GM21576 (cell line): ENCODE results near the gene GKN2.
"Not testable (repeated sequence)": the region's sequence is repeated elsewhere in the genome, so short reads cannot be mapped to it uniquely, and the experiment has no call there.

ENCODE experiments used
- ATAC-seq: cut with Tn5 transposase; IDR thresholded peaks from one replicate; pipeline ENCODE4 v1.9.1; 2021; ENCODE audit warnings: mild to moderate bottlenecking, moderate library complexity; ENCODE audit not compliant: unreplicated experiment

GKN2 gene

DNA sequence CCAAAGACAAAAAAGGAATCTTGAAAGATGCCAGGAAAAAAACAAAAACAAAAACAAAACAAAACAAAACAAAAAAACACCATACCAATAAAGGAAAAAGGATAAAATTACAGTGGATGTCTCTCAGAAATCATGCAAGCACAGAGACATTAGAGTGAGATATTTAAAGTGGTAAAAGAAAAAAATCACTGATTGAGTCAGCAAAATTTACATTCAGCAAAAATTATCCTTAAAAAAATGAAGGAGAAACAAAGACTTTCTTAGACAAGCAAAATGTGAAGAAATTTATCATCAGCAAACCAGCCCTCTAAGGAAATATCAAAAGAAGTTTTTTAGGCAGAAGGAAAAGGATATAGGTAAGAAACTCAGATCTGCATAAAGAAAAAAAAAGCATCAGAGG lies 11.6 kb upstream of the GKN2 start:
- no peak for ATAC-seq

DNA sequence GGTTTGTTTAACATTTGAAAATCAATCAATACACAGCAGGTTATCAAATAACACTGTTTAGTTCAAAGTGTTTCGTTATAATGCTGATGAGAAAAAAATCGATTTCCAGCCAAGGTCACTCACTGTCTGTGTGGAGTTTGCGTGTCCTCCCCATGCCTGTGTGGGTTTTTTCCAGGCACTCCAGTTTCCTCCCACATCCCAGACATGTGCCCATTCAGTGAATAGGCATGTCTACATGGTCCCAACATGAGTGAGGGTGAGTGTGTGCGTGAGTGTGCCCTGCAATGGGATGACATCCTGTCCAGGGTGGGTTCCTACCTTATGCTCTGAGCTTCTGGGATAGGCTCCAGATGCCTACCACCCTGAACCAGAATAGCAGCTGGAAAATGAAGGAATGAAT lies 8.7 kb upstream of the GKN2 start:
- no peak for ATAC-seq

DNA sequence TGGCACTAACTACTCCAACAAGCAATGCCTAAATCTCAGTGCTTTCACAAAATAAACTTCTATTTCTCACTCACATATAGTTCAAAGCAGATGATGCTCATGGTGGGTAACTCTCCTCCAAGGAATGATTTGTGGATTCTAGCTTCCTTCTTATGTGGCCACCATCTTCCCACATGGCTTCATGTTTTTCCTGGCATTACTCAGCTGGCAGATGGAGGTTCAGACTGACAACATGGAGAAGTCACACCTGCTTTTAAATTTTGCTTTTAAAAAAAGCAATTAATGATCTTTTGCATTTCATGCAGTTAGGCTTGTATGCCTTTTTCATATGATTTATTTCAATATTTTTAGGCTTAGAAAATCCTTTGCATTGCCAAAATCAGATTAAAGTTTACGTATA lies 6.3 kb upstream of the GKN2 start:
- ATAC-seq, result no peak

DNA sequence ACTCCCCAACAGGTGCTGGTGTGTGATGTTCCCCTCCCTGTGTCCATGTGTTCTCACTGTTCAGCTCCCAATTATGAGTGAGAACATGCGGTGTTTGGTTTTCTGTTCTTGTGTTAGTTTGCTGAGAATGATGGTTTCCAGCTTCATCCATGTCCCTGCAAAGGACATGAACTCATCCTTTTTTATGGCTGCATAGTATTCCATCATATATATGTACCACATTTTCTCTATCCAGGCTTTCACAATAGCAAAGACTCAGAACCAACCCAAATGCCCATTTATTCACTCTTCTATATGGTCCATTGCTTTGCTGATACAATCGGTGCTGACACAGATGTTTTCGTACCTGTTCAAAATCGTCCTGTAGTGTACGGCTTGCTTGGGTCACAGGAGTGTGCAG lies 2.7 kb upstream of the GKN2 start:
- ATAC-seq, result not testable (repeated sequence)

DNA sequence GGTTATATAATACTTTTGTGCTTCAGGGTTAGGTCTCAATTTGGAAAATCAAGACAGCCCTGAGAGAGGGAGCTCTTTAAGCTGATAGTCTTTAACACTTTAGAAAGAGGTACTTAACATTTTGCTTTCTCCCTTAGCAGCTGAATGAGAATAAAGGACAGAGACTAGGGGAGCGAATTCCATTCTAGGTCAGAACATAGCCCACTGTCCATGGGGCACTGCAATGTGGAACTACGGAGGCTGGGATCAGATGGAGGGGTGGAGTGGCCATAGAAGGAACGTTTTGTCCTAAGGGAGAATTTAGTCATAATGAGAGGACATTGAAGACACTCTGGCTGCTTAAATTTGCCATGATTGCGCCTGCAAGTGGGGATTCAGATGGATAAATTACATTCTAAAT lies 794 bp downstream of the GKN2 start:
- ATAC-seq, result no peak

DNA sequence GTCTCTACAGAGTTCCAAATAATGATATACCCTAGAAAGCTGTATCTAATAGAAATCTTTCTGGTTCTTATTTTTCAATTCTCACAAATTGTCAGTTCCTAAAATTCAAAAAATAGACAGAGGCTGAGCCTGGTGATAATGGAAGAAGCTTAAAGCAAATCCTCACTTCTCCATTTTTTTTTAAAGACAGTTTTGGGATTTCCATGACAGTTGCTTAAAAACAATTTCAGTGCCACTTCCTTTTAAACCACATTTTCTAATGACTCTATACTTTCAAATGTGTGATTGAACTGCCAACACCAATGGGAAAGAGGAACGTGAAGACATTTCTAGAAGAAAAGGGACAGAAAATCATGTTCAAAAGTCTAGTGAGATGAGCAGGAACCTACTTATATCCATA lies 4.0 kb downstream of the GKN2 start:
- ATAC-seq, result no peak

DNA sequence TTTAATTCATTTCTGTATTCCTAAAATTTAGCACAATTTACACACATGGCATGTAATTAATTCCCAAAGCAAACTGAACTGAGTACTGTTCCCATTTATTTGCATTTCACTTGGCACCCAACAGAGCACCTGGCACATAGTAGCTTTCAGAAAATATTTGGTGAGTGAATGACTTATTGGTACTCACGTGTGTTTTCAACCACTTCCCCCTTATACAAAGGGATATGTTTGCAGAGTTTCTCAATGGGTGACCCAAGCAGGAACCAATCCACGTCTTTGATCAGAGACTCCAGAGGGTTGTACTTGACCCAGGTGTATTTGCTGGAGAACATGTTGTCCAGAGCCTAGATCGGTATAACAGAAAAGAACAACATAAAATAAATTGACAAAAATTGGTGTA lies 6.6 kb downstream of the GKN2 start:
- no peak for ATAC-seq

DNA sequence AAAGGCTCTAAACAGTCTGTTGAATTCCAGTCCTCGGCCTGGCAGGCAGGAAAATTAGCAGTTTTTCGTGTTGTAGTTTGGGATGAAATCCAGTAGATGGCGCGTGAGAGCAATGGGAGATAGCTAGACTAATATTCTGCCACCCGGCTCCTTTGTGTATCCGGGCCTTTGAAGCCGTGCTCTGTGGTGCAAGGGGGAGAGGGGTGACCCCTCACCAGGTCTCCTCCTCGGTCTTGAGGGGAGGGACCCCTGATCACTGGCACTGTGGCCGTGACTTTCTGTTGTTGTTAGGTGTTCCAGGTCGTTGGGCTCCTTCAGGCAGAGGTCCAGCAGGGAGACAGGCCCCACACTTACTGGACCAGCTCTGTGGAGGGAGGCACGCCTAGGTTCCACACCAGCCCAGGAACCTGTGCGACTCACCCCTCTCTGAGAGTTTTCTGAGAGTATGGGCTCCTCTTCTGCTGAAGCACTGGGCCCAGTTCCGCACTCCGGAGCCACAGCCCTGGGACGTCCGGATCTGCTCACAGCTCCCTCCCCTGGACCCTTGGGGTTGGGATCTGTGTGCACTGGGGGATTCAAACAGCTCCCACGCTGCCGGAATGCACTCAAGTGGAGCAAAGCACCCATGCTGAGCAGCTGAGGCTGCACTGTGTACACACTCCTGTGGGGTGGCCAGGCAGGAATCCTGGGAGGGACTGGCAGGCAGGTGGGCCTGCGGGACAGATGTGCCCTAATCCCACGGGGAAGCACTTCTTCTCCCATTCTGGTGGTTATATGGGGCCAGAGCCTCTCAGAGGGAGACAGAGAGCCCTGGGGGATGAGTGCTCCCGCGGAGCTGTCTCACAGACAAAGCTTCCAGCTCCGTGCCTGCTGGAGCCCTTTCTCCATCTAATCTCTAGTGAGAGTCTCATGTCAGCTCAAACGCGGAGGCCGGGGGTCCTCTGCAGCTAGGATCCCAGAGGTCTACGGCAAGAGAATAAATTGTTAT lies 8.8 kb downstream of the GKN2 start:
- peak; percentile 56 for ATAC-seq

DNA sequence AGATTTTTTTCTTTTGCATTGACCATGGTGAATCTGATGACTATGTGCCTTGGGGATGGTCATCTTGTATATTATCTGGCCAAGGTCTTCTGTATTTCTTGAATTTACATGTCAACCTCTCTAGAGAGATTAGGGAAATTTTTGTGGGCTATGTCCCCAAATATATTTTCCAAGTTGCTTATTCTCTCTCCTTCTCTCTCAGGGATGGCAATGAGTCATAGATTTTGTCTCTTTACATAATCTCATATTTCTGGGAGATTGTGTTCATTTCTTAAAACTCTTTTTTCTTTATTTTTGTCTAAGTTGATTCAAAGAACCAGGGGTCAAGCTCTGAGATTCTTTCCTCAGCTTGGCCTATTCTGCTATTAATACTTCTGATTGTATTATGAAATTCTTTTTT lies 9.9 kb downstream of the GKN2 start:
- no peak for ATAC-seq

DNA sequence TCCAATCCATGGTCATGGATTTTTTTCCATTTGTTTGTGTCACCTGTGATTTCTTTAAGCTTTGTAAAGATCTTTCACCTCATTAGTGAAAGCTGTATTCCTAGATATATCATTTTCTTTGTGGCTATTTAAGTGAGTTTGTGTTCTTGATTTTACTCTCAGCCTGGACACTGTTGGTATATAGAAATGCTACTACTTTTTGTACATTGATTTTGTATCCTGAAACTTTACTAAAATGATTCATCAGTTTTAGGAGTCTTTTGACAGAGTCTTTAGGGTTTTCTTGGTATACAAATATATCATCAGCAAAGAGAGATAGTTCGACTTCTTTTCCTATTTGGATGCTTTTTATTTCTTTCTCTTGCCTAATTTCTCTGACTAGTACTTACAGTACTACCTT lies 12.3 kb downstream of the GKN2 start:
- ATAC-seq, result no peak

DNA sequence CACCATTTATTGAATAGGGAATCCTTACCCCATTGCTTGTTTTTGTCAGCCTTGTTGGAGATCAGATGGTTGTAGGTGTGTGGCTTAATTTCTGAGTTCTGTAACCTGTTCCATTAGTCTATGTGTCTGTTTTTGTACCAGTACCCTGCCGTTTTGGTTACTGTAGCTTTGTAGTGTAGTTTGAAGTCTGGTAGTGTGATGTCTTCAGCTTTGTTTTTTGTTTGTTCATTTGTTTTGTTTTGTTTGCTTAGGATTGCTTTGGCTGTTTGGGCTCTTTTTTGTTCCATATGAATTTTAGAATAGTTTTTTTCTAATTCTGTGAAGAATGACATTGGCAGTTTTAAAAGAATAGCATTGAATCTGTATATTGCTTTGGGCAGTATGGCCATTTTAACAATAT lies 12.7 kb downstream of the GKN2 start:
- no peak for ATAC-seq

DNA sequence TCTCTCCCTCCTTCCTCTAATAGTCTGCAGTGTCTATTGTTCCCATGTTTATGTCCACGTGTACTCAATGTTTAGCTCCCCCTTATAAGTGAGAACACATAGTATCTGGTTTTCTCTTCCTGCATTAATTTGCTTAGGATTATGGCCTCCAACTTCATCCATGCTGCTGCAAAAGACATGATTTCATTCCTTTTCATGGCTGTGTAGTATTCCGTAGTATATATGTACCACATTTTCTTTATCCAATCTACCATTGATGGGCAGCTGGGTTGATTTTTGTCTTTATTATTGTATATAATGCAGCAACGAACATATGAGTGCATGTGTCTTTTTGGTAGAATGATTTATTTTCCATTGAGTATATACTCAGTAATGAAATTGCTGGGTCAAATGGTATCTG lies 13.8 kb downstream of the GKN2 start:
- ATAC-seq, result no peak

DNA sequence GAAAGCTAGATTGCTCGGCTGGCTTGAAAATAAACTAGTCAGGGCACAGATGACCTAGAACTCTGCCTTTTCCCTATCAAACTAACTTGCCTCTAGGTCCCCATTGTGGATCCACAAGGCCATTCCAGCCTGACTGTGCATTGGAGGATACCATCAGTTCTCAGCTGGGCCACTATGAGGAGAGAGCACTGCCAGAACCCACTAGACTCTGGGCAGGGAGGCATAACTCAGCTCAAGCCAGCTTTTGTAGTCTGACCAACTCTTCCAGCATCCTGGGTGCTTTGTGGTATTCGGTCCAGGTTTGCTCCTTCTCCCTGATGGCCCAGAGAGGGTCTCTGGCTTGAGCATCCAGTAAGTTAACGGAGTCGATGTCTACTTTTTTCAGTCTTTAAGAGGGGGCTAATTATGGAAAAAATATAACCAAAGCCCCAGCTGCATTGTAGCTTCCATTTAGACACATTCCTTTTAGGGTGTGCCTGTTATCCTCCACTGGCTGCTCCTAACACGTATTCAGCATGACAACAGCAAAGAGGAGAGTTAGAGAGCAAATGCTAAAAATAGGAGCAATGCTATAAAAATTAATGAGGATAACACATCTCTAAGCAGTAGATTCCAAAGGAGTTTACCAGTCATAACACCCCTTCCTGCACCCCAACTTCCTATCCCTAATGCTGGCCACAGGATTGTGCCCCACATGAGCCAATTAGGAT lies 15.2 kb downstream of the GKN2 start:
- no peak for ATAC-seq

DNA sequence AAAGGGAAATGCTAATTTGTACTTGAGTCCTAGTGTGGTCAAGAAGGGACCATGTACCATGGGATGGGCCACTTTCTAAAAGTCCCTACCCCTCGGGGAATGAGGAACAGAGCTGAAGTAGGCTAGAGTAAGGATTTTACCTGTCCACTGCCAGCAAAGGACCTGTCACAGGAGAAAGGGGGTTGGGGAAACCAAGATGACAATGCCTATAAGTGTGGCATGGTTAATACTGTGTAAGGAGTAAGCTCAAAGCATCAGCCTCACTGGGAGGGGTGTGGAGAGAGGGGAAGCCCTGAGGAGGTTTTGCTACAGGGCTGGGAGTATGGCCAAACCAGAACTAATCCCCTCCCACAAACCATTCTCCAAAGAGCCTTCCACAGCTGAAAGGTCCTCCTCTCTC lies 15.8 kb downstream of the GKN2 start:
- ATAC-seq, result no peak

DNA sequence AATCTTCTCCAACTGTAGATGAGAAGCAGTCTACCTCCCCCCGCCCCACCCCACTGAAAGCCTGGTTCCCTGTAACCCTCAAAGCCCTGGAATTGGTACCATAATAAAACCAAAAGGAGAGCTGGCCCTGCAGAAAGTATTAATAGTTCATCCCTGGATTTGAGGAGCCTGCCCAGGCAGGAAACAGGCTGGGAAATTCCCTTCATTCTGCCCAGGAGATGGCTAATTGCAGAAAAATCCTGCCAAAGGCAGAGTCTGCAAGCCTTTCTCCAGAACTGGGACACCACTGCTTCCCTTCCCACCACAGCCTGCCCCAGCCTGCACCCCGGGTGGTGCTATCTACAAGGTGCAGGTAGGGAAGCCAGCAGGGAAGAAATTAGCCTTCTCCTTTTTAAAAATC lies 16.3 kb downstream of the GKN2 start:
- no peak for ATAC-seq

DNA sequence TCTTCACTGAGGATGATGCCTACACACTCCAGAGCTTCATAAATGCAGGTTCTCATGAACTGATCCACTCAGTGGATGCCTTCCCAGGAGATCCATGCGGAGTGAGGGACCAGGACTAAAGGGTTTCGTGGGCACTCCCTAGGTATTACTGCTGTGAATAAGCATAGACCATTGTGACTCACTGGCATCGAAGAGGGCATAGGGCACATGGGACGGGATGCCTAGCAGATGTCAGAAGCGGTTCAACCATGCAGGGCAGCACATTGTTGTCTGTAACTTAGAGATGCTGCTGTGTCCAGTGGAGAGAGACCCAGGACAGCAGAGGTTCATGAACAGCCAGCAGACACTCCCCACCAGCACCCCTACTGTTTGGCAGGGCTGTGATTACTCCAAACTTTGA lies 17.2 kb downstream of the GKN2 start:
- no peak for ATAC-seq

DNA sequence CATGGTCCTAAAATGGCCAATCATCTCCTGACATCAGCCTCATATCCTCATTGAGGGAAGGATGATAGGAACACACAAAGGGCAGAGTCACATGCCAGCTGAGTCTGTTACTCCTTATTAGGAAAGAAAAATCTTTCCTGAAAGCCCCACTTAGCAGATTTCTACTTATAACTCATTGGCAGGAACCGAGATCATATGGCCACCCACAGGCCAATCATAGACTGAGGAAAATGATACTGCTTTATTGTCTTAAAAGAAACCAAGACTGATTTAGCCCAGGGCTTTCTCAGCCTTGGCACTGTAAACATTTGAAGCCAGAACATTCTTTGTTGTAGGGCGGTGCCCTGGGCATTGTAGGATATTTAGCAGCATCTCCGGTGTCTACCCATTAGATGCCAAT lies 18.7 kb downstream of the GKN2 start:
- no peak for ATAC-seq

DNA sequence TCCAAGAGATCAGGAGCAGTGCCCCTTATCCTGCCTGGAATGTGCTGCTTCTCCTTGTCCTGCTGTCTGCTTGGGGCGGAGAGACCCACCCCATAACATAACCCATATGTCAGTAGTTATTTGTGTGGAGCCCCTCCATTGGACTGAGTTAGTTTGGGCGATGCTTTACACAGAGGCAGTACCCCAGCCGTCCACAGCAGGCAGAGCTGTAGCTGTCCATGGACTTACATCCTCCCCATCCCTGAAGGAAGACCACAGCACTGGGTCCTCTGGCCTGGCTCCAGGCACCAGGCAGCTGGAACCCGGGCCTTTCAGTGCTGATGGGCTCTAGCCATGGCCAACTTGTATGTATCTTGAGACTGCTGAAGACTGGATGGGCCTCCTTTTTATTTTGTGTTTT lies 20.3 kb downstream of the GKN2 start:
- ATAC-seq, result no peak

DNA sequence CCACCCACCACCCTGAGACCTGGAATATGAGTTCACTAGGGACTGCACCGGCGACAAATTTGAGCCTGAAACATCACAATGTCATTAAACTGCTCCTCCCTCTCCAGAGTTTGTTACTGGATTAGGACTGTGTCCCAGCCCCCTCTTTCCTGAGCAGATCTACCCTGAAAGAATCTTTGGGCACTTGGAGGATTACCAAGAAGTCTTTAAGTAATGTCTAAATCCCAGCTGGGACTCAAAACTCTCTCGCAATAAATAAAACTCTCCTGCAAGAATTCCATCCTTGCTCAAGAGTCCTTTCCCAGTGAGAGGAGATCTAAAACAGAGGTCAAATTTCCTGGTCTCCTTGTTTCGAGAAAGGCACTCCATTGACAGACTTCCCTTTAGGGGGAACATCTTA lies 20.9 kb downstream of the GKN2 start:
- ATAC-seq, result no peak

DNA sequence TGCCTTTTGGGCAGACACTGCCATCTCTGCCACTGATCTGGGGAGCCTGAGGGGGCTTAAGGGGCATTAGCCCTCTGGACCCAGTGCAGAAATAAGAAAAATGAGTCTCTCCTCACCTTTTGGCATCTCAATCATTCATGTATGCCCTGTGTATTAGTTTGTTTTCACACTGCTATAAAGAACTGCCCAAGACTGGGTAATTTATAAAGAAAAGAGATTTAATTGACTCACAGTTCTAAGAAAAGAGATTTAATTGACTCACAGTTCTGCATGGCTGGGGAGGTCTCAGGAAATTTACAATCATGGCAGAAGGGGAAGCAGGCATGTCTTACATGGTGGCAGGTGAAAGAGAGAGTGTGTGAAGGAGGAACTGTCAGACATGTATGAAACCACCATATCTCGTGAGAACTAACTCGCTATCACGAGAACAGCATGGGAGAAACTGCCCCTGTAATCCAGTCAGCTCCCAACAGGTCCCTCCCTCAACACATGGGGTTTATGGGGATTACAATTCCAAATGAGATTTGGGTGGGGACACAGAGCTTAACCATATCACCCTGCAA lies 21.5 kb downstream of the GKN2 start:
- ATAC-seq, result no peak

DNA sequence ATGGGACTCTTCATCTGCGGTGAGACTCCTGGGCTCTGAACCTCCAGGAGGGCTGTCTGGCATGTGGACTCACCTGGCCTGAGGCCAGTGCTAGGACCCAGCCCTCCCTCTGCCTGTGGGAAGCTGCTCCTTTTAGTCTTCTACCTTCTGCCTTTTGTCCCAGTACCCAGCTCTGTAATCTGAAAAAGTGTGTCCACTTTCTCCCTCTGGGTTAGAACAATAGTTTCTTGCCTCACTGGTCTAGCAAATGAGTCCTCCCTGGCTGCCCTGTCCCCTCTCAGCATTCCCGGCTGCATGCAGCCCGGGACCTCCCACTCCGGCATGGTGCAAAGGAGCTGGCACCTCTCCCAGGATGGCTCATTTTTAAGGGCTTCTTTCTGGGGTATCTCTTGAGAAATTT lies 25.9 kb downstream of the GKN2 start:
- no peak for ATAC-seq

DNA sequence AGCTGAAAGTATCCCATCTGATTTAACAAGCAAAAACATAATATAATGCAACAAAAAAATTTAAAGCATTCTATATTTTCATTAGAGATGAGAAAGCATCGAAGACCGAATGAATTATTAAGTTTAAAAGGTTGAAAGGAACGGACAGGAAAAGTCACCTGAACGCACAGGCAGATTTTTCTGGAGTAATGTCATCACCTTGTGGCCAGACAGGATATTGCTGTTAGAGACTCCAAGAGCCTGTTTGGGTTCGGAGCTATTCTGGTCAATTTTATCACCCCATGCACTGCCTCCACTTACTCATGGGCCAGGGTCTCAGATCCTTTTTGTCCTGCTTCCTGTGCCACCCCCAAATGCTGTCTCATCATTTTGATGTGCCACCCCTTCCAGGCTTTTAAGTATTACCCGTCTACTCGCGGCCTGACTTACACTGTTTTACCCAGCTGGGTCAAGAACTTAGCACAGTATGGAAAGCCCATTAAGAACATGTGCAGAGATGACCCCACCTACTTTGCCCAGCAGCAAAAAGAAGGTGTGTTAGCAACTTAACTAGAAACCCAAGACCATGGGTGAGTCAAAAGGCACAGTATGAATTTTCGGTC lies 27.3 kb downstream of the GKN2 start:
- ATAC-seq, result peak; percentile 53
